OCI-M2 (cell line): ENCODE measurements around the gene POU2AF3.

Experiments
- DNase-seq: peaks from one replicate; lab custom pipeline; 2025; ENCODE audit not compliant: unreplicated experiment; lab: John Stamatoyannopoulos, UW

POU2AF3 gene

DNA sequence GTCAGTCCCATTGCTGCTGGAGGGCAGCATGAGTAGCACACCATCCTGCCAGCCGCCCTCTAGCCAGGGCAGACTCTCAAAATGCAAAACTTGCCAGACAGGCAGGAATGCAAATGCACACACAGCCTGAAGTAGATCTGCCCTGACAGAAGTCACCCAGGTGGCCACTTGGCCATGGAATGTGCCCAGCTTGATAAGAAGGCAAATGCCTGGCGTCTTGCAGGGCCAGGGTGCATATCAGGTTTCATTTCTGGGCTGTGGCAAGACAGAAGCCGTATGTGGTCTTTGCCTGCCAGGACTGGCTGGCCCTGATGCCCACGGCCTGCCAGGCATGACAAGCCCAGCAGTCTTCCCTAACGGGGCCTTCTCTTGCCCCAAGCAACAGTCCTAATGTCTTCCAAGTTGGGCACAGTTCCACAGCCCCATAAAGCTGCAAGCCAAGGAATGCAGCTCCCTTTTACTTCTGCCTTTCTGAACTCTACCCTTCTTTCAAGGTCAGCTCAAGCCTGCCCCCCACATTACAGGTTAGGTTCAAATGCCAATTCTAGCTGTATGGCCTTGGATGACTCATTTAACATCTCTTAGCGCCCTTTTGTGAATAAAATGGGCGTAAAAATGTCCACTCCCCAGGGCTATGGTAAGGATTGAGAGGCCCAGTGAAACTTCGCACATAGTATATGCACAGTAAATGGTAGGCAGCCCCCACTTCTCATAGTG is 29.7 kb downstream of the POU2AF3 start:
- no peak for DNase-seq

DNA sequence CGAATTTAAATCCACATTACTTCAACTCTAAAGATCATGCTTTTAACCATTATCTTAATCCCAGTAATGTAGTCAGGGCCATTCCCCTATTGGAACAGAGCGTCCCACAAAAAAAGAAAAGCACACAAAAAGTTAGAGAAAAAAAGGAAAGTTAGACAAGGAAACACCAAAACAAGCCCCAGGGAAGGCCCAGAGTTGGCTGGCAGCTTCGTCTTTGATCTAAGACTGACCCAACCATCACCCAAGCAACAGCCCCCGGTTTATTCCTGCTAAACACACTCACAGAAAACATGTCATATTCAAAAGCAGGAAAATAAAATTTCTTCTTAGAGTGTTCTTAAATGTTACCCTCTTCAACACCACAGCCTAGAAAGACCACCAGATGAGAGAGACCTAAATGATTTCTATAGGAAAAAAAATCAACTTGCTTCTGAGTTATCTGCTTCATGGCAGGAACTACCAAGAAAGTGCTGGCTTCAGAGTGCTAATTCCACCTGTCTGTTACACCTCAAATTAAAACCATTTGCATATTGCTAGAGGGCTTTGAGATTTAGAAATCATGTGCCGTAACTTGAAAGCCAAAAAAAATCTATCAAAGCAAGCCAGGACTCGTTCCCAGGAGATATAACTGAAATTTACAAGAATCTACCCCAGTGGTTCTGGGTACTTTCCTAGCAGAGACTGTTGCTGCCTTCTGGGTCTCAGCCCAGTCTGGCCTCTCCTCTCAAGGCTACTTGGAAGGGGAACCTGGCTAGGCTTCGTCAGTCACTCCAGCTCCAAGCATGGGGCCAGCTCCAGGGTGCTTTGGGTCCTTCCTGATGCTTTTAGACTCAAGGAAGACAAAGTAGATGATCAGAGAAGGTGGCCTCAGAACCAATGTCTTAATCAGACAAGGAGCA is 31.2 kb downstream of the POU2AF3 start:
- DNase-seq: no peak

DNA sequence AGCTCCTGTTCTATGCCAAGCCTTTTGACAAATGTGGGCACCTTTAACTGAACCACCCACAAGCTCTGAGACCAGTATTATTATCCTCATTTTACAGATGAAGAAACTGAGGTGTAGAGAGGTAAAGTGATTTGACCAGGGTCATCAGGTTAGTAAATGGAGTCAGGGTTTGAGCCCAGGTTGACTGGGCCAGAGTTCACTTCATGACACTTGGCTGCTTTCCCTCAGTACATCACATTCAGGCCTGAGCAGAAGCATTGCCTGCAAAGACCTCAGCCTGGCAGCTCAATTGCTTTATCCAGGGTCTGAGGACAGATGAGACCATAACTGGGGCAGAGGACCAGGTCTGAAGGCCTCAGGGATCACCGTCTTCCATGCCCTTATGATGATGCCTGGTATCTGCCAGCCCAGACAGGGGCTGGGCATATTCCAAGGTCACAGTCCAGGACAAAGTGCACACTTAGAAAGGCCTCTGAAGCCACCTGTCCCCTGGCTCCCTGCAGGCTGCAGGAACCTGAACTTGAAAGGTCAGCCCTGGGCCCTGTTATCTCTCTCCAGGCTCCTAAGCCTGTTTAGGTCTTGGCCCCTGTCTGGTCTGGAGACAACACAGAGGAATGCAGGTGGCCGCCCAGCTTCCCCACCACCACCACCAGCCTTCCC is 32.0 kb downstream of the POU2AF3 start:
- no peak for DNase-seq

DNA sequence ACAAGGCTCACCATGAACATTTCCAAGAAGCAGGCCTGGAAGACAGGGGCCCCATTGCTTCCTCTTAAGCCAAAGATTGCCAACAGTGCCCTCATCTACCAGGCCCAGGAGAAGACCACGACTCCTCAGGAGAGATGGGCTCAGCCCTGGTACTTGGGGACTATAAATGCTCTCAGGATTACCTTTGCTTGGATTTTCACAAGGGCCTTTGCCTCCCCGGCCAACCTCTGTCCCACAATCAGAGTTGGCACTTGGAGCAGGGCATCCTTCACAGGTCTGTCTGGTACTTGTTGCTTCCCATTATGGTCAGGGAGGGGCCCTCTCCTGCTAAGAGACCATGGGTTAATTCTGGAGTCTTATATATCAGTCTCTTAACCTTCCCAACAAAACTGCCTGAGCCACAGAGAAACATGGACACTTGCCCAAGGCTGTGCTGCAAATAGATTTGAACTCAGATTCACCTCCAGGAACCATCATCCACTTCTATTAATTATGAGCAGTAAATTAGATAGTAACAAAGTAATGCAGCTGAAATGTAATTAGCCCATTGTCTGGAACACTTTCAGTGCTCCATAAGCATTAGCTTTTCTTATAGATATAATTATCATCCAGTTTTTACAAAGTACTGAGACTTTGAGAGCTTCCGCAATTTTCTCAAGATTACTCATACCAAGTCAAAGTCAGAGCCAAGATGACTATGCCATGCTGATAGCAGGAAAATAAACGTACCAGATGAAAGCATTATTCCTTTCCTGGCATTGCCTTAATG is 33.5 kb downstream of the POU2AF3 start:
- no peak for DNase-seq

DNA sequence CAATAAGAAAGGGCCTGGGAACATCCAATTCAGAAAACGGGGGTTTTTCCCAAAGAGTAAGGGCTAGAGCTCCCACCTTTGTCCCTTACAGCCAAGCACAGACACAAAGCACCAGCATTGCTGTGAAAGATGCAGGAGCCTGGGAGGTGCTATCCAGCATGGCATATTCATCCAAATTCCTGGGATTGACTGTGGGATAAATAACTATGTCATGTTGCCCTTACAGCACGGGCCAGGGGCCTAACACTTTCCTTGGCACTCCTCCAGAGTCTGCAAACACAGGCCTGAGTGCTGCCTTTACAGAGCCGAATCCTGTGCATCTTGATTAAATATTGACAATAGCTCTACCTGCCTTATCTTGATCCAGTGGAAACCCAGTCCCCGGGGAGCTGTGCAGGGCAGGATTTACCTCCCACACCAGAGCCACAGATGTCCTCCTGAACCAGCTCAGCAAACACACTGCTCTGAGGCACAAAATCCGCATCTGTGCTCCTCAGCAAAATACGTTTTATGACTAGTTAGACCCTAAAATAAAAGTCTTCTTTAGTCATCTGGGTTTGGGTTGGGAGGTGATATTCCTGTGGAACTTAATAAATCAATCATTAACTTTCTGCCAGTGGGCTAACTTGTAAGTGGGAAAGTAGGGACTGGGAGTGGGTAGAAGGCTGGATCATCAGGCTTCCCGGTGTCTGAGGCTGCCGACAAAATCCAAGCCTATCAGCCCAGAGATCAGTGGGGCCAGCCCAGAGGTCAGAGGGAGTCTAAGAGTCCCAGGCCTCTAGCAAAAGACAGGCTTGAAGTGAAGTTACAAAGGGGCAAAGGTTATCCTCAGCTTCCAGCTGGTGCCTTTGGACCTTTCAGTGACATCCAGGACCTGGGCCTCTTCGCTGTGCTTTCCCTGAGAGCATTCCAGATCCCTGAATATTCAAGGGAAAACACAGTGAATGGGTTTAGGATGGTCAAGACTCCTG is 36.5 kb downstream of the POU2AF3 start:
- no peak for DNase-seq

DNA sequence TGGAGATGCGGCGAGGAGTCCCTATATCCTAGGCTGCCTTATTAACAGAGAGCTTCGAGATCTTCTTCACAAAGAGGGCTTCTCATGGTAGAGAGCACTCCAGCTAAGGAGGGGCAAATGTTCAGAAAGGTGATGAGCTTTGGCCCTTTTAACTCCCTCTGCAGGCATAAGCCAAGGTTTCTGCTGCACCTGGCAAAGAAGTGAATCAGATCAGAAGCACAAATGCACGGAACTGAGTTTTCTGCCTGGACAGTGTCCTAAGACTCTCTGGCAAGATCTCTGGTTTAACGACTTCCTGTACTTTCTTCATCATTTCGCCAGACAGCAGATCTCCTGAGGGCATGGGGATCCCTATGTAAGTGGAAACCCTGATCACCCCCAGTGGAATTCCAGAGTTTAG is 37.2 kb downstream of the POU2AF3 start:
- no peak for DNase-seq

DNA sequence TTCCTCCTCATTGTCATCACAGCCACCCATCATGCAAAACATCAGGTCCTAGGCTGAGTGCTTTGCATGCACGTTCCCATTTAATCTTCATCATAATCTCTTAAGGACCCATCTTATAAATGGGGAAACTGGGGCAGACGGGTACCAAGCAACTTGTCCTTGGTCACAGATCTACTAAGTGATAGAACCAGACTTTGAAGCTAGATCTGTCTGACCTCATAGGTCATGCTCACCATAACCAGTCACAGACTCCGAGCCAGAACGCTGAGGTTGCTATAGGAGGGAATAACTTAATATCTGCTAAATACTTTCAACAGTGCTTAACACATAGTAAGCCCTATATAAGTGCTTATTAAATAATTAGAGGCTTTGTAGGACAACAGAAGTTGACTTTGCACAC is 37.7 kb downstream of the POU2AF3 start:
- no peak for DNase-seq

DNA sequence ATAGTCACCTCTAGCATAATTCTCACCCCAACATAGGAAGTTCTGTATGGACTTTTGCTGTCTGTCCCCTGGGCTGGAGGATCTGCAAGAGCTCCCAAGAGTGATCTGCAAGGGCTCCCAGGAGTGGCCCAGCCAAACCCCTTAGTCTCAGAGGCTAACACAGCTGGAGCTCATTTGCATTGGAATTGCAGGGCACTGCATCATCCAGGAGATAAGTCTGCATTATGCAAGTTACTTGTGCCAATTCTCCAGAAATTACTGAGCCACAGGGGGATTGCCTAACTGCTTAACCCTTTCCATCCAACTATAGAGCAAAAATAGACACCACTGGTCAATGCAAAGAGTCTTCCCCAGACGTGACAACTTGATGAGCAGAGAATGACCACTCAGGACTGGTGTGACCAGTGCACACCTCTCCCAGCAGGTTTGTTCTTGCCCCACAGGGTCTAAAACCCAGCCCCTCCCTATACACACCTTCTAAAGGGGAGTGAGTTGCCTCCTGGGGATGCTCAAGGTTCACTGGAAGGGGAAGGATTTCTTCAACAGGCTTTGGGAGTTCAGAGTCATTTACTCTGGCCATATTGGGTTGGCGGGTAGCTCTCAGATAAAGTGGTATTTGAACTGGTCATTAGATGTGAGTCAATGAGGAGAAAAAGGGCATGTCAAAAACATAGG is 38.4 kb downstream of the POU2AF3 start:
- DNase-seq: no peak

DNA sequence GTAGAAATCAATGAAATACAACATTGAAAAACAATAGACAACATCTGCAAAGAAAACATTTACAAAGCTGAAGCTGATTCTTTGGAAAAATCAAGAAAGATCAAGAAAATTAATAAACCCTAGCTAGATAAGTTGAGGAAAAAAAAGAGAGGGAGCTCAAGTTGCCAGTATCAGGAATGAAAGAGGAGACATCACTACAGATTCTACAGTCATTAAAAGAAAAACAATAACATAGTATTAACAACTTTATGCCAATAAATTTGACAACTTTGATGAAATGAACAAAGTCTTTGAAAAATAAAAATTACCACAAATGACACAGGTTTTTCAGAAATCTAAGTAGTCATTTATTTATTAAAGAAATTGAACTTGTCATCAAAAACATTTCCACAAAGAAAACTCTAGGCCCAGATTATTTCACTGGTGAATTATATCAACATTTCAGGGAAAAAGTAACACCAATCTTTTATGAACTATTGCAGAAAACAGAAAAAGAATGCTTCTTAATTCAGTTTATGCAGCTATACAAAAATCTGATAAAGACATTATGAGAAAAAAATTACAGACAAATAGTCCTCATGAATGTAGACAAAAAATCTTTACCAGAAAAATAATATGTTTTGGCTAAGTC is 41.5 kb downstream of the POU2AF3 start:
- no peak for DNase-seq

DNA sequence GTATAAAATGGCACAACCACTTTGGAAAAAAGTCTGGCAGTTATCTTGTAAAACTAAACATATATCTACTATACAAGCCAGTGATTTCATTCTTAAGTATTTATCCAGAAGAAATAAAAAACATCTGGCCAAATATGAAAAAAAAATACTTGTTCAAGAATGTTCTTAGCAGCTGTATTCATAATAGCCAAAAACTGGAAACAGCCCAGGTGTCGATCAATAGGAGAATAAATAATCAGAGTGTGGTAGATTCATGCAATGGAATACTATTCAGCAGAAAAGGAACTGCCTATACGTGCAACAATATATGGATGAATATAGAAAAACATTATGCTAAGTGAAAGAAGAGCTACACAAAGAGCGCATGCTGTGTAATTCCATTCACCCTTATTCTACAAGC is 44.0 kb downstream of the POU2AF3 start:
- no peak for DNase-seq

DNA sequence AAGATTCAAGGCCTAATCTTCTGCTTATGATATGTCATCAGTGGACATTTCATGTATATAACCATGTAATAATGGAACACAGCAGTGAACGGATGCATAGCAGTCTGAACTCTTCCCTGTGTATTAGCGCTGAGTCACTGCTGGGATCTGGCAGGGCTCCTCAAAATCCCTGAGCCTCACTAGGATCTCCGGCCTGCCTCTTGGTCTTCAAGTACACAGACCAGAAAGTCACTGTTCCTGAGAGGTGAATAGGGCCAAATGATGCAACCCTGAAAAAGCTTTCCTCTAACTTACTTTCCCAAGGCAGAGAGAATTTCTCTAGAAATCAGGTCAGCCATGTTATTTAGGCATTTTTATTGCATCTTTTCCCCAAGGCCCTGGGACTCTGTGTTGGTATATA is 45.7 kb downstream of the POU2AF3 start:
- DNase-seq: no peak

DNA sequence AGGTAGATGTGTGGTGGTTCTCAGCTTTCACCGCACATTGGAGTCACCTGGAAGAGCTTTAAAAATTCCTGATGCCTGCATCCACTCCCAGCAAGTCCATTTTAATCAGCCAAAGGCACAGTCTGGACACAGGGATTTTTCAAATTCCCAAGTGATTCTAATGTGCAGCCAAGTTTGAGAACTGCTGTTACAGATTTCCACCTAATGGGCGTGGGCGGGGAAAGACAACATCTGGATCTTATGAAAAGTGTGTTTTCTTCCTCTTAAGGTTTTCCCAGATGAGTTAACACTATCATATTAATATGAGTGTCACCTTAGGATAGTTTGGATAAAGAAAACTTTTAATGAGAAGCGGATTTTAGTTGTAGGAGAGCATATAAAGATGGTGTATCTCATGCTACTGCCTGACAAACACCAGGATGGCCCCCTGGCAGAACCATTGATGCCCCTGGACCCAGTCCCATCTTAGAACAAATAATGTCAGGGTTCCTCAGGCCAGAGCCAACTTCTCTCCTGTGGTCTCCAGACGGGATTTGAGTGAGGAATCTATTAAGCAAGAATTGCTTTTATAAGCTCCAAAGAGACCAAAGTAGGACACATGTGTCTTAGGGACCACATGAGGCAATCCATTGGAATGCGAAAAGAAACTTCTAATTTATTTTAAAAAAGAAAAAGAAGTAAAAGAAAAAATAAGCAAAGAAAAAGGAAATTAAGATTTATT is 48.8 kb downstream of the POU2AF3 start:
- DNase-seq: no peak

DNA sequence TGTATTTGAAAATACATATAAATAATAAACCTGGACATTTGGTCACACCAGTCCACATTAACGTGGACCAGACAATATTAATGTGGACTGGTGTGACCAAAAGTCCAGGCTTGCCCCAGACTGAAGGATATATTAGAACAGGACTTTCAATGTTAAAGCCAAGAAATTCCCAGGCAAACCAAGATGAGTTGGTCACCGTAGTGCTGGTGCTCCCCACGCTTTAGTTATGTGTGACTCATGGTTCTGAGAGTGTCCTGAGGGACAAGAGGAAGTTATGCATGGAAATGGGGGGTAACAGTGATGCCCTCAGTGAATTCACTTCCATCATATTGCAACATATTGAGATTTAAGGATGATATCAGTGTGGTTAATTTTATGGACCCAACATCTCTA is 49.4 kb downstream of the POU2AF3 start:
- no peak for DNase-seq

DNA sequence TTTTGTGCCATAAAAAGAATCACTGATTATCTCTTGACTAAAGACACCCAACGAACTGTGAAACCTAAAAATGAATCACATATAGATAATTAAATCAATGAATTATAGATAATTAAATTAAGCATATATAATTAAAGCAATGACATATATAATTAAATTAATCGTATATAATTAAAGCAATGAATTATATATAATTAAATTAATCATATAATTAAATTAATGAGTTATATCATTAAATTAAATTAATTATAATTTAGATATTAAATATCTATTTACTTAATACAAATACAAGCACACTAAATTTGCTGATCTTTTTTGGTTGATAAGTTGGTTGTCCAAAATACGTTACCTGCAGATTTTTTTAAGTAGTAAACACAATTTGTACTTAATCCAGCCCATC is 49.8 kb downstream of the POU2AF3 start:
- DNase-seq: no peak

DNA sequence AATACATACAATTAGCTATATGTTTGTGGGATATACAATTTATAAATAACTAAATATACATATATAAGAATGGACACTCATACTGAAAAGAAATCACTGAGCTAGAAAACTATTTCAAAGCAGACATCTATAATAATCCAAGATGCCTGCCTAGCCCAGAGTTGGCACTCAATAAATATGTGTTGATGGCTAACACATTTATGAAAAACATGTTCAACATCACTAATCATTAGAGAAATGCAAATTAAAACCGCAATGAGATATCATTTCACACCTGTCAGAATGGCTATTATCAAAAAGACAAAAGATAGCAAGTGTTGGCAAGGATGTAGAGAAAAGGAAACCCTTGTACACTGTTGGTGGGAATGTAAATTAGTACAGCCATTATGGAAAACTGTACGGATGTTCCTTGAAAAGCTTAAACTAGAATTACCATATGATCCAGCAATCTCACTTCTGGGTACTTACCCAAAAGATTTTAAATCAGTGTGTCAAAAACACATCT is 50.9 kb downstream of the POU2AF3 start:
- DNase-seq: no peak

DNA sequence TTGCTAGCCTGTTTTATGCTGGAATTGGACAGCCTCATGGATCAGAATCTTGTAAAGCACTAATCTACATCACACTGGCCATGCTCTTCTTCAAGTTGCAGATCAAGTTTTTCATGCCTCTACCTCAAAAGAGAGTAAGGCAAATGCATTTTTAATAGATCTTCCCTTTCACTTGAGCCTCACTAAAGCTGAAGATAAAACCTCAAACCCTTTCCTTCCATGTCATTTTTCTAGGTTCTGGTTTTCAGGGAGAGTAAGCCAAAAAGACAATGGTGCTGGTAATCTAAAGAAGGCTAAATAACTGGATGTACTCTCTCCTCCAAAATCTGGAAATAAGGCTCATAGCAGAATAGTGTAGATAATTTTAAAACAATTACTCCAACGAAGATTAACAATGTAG is 52.5 kb downstream of the POU2AF3 start:
- DNase-seq: no peak

DNA sequence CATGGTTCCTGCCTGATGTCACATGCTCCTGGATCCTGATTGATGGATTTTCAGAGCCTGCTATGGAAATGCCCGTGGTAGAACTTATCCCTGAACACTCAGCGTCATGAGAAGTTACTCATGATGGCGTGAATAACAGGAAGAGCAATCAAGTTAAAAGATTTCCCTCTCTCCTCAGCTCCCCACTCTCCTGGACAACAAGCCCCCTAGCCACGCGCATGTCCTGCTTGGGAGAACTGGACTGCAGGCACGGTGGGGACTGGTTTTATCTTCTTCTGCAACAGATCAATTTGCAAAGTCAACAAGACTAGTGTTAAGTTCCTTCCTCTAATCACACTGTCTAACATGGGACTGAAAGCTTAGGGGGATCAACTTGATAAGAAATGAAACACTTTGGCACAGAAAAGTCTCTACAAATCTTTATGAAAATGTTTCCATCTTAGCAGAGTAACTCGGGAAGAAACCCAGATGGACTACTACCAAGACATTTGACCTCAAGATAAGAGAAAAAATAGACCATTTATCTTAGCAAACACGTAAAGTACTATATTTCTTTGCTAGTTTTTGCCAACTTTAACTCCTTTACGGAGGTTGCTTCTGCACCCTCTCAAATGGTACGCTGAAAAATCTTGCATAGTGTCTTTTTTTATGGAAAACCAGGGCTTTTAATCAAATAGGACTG is 53.2 kb downstream of the POU2AF3 start:
- no peak for DNase-seq
